NB4 (cell line): Measurements from ENCODE around the gene BID.

Experiments used
- POLR2A ChIP-seq: IDR thresholded peaks from 2 replicates; pipeline ENCODE4 v1.6.1; 2011; ENCODE audit warnings: mild to moderate bottlenecking; ENCODE audit not compliant: insufficient read length; ENCODE audit errors: extremely low read depth
- TF ChIP-seq, protein P1 (sequence below): IDR thresholded peaks from 2 replicates; pipeline ENCODE4 v1.6.1; 2011; ENCODE audit warnings: low read depth, low read length

- TF ChIP-seq, protein P1, sequence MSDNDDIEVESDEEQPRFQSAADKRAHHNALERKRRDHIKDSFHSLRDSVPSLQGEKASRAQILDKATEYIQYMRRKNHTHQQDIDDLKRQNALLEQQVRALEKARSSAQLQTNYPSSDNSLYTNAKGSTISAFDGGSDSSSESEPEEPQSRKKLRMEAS = no peak
- no peak for TF ChIP-seq POLR2A
Observed at GRCh38 chr22:17795661-17796548, 21.6 kb upstream of the BID start.
